Kidney (tissue), 14 donors: ENCODE data around the gene TCF4. TPM values are rescaled to one million over a fixed set of nuclear protein-coding genes. Genes with fewer than 3 reads are reported as not detected.

ENCODE experiments used
- DNase-seq, 5 donors: peaks; one replicate each; pipeline ENCODE4 v3.0.0-alpha.2; 2013 to 2020
- FAIRE-seq: peaks from 2 replicates; lab custom pipeline; 2012; peaks lifted over from hg19 to GRCh38; lab: Jason Lieb, UNC
- H3K27ac ChIP-seq, 2 donors: one replicate each; pipeline ENCODE4 v1.7.0; 2013; ENCODE audit warnings: low read depth in 2 of 2, low read length in 2 of 2, inconsistent platforms in 1 of 2
- H3K27me3 ChIP-seq: one replicate; pipeline ENCODE4 v1.7.1; 2013; ENCODE audit warnings: low read length, inconsistent platforms; ENCODE audit not compliant: control insufficient read depth, insufficient read depth
- H3K36me3 ChIP-seq, 3 donors: one replicate each; pipeline versions ENCODE4 v1.7.0 to v1.7.1; 2013; ENCODE audit warnings: low read length in 3 of 3, control low read depth in 1 of 3, inconsistent platforms in 1 of 3; ENCODE audit not compliant: insufficient read depth in 3 of 3, control insufficient read depth in 2 of 3
- H3K4me1 ChIP-seq, 3 donors: one replicate each; pipeline versions ENCODE4 v1.7.0 to v1.7.1; 2013; ENCODE audit warnings: low read length in 3 of 3, inconsistent platforms in 1 of 3, low read depth in 1 of 3; ENCODE audit not compliant: control insufficient read depth in 2 of 3, insufficient read depth in 2 of 3
- H3K4me3 ChIP-seq, 3 donors: one replicate each; pipeline versions ENCODE4 v1.7.0 to v1.8.1; 2013; ENCODE audit warnings: low read length in 3 of 3, control low read depth in 1 of 3, inconsistent platforms in 1 of 3
- H3K9ac ChIP-seq, 3 donors: one replicate each; pipeline versions ENCODE4 v1.7.0 to v1.7.1; 2013; ENCODE audit warnings: low read length in 3 of 3, control low read depth in 1 of 3, inconsistent platforms in 1 of 3
- H3K9me3 ChIP-seq, 3 donors: one replicate each; pipeline versions ENCODE4 v1.7.0 to v1.7.1; 2013; ENCODE audit warnings: low read length in 3 of 3, control low read depth in 1 of 3, inconsistent platforms in 1 of 3; ENCODE audit not compliant: control insufficient read depth in 2 of 3, insufficient read depth in 1 of 3
- CTCF ChIP-seq: IDR thresholded peaks from 3 replicates; pipeline ENCODE4 v1.5.1; 2012; ENCODE audit warnings: mild to moderate bottlenecking, moderate library complexity, borderline replicate concordance; ENCODE audit not compliant: insufficient read depth; ENCODE audit errors: extremely low read depth
- intact Hi-C: fragments of 100-400 bp; cut with DNase I; formaldehyde crosslinking; loops from one replicate; pipeline ENCODE4 v1.11.1; 2022
- polyA plus RNA-seq: library from polyadenylated mRNA; stranded (reverse); fragments of 350-450 nt; fragmentation: Illumina TruSeq; extraction: RNeasy Lipid Tissue Mini Kit (QIAGEN cat#74804); gene quantifications from one replicate; pipeline ENCODE4 v1.2.3, GENCODE V29; 2014; ENCODE audit warnings: low read depth, low replicate concordance; ENCODE audit not compliant: insufficient read depth
- total RNA-seq: library from RNA; stranded (reverse); fragmentation: NEBNext Ultra II Directional; extraction: Animal tissue kit (Norgen Biotek cat#: 25700); gene quantifications from one replicate; pipeline ENCODE4 v1.2.1, GENCODE V29; 2021
- donor health status: control.
- donor health status: control.
- donor health status: control.
- donor health status: control.
- donor health status: control.
- donor health status: DM: yes; HTN: yes; CAD: no.
- donor health status: Normal renal cell carcinoma (clear cell type).

The TCF4 gene
- total and polyA plus RNA-seq, 2 donors from 2014 or later = 4.4 to 60.3 TPM

GRCh38 chr18:55447672-55448018, 140.3 kb downstream of the TCF4 start:
- intact Hi-C loops = no loop called here
- H3K27me3 ChIP-seq = no peaks in the 10 kb centered on the region
- FAIRE-seq (no peak), DNase-seq (no peak)
- H3K4me1 ChIP-seq = no peaks in the 10 kb centered on the region
- no peaks in the 10 kb centered on the region for H3K9me3 ChIP-seq
- no peak overlapping the region for H3K27ac ChIP-seq
- no peak for TF ChIP-seq CTCF
- H3K36me3 ChIP-seq = no peaks in the 10 kb centered on the region
- no peak overlapping the region for H3K9ac ChIP-seq
- no peak overlapping the region for H3K4me3 ChIP-seq

- Histone ChIP-seq H3K4me1 (no peaks in the 10 kb centered on the region), H3K36me3 (no peaks in the 10 kb centered on the region), H3K9ac (no peak overlapping the region), H3K27ac (no peak overlapping the region), H3K4me3 (no peak overlapping the region), H3K9me3 (no peaks in the 10 kb centered on the region), H3K27me3 (no peaks in the 10 kb centered on the region)
- TF ChIP-seq CTCF = no peak
- DNase-seq (no peak), FAIRE-seq (no peak)
- intact Hi-C loops = no loop called here
These were observed 140.9 kb downstream of the TCF4 start for GRCh38 chr18:55446996-55447671.

- intact Hi-C loops = no loop called here
- FAIRE-seq (no peak), DNase-seq (no peak)
- Histone ChIP-seq H3K4me1 (no peaks in the 10 kb centered on the region), H3K9ac (no peak overlapping the region), H3K27ac (no peak overlapping the region), H3K36me3 (no peaks in the 10 kb centered on the region), H3K9me3 (no peaks in the 10 kb centered on the region), H3K27me3 (no peaks in the 10 kb centered on the region), H3K4me3 (no peak overlapping the region)
- no peak for TF ChIP-seq CTCF
These were observed 143.5 kb downstream of the TCF4 start for GRCh38 chr18:55444536-55444935.

- H3K27me3 ChIP-seq = no peaks in the 10 kb centered on the region
- H3K4me1 ChIP-seq = no peaks in the 10 kb centered on the region
- no peak overlapping the region for H3K4me3 ChIP-seq
- DNase-seq = no peak
- H3K36me3 ChIP-seq = no peaks in the 10 kb centered on the region
- intact Hi-C loops = no loop called here
- FAIRE-seq = no peak
- no peak overlapping the region for H3K9ac ChIP-seq
- TF ChIP-seq CTCF = no peak
- H3K27ac ChIP-seq = no peak overlapping the region
- no peaks in the 10 kb centered on the region for H3K9me3 ChIP-seq
These were observed 144.2 kb downstream of the TCF4 start for GRCh38 chr18:55443776-55444175.
